Bronchial epithelial cell (primary cell): ENCODE measurements around the gene MAB21L3. TPM values are rescaled to one million over a fixed set of nuclear protein-coding genes. Genes with fewer than 3 reads are reported as not detected.
"Not testable (repeated sequence)": the region's sequence is repeated elsewhere in the genome, so short reads cannot be mapped to it uniquely, and the experiment has no call there.

Experiments used
- DNase-seq: peaks from one replicate; pipeline ENCODE4 v3.0.0-alpha.2; 2010; ENCODE audit warnings: low read depth
- FAIRE-seq: peaks from 2 replicates; lab custom pipeline; 2011; peaks lifted over from hg19 to GRCh38; lab: Jason Lieb, UNC
- H3K27me3 ChIP-seq: 2 replicates; pipeline ENCODE4 v1.5.1; 2011; ENCODE audit warnings: low read length; ENCODE audit not compliant: control insufficient read depth, insufficient read depth
- H3K36me3 ChIP-seq: 2 replicates; pipeline ENCODE4 v1.5.1; 2011; ENCODE audit warnings: low read length; ENCODE audit not compliant: control insufficient read depth, insufficient read depth
- H3K4me3 ChIP-seq: 2 replicates; pipeline ENCODE4 v1.5.1; 2011; ENCODE audit warnings: mild to moderate bottlenecking, low read depth, low read length, control low read depth
- total RNA-seq: library from RNA; depleted of rRNA; stranded (reverse); fragments of >200 nt; gene quantifications from 2 replicates; pipeline ENCODE4 v1.2.1, GENCODE V29; 2014
- TF ChIP-seq, protein P1 (sequence below): IDR thresholded peaks from 2 replicates; pipeline ENCODE4 v1.5.1; 2011; ENCODE audit warnings: mild to moderate bottlenecking, moderate library complexity, low read length, control low read depth, inconsistent platforms; ENCODE audit not compliant: insufficient read depth, severe bottlenecking

MAB21L3 gene
- total RNA-seq, 1 donor from 2014 or later, result 0.53 TPM

DNA sequence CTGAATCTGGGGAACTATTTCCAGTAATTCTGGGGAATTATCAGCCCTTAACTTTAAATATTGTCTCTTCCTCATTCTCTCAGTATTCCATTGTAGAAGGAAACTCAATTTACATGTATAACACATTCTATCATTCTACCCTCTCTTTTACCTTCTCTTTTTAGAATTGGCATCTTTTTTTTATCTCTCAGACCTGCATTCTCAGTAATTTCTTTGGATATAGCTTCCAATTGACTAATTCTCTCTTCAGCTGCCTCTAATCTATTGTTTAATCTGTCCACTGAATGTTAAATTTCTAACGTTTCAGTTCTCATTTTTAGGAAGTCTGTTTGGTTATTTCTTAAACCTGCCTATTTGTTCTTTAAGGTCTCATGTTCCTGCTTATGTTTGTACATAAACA lies 33.0 kb downstream of the MAB21L3 start:
- FAIRE-seq, result no peak
- Histone ChIP-seq H3K27me3 (no peaks in the 10 kb centered on the region), H3K4me3 (no peak overlapping the region), H3K36me3 (no peaks in the 10 kb centered on the region)
- no peak for DNase-seq
- TF ChIP-seq, protein P1, sequence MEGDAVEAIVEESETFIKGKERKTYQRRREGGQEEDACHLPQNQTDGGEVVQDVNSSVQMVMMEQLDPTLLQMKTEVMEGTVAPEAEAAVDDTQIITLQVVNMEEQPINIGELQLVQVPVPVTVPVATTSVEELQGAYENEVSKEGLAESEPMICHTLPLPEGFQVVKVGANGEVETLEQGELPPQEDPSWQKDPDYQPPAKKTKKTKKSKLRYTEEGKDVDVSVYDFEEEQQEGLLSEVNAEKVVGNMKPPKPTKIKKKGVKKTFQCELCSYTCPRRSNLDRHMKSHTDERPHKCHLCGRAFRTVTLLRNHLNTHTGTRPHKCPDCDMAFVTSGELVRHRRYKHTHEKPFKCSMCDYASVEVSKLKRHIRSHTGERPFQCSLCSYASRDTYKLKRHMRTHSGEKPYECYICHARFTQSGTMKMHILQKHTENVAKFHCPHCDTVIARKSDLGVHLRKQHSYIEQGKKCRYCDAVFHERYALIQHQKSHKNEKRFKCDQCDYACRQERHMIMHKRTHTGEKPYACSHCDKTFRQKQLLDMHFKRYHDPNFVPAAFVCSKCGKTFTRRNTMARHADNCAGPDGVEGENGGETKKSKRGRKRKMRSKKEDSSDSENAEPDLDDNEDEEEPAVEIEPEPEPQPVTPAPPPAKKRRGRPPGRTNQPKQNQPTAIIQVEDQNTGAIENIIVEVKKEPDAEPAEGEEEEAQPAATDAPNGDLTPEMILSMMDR, result no peak

DNA sequence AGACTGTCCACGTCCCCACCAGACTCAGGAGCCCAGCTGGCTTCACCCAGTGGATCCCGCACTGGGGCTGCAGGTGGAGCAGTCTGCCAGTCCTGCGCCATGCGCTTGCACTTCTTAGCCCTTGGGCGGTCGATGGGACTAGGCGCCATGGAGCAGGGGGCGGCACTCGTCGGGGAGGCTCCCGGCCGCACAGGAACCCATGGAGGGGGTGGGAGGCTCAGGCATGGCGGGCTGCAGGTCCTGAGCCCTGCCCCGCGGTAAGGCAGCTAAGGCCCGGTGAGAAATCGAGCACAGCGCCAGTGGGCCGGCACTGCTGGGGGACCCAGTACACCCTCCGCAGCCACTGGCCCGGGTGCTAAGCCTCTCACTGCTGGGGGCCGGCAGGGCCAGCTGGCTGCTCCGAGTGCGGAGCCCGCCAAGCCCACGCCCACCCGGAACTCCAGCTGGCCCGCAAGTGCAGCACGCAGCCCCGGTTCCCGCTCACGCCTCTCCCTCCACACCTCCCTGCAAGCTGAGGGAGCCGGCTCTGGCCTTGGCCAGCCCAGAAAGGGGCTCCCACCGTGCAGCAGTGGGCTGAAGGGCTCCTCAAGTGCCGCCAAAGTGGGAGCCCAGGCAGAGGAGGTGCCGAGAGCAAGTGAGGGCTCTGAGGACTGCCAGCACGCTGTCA lies 35.4 kb downstream of the MAB21L3 start:
- not testable (repeated sequence) for H3K36me3 ChIP-seq, H3K4me3 ChIP-seq, H3K27me3 ChIP-seq, DNase-seq, FAIRE-seq

DNA sequence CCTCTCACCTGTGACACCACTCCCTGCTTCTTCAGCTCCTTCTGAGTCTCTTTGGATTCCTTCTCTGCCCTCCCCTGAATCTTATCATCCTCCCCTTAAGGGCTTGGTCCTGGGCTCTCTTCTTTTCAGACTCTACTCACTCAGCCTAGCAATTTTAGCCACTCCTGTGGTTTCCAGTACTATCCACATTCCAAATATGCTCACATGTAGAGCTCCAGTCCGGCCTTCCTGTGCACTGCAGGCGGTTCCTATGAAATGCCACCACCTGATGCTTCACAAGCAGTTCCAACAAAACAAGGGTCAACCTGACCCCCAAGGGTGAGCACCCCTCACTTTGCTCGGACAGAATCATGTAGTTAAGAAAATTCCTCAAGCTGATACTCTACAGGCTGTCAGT lies 35.9 kb downstream of the MAB21L3 start:
- Histone ChIP-seq H3K36me3 (no peaks in the 10 kb centered on the region), H3K27me3 (no peaks in the 10 kb centered on the region), H3K4me3 (no peak overlapping the region)
- FAIRE-seq, result no peak
- DNase-seq, result no peak
- TF ChIP-seq, protein P1, result no peak

DNA sequence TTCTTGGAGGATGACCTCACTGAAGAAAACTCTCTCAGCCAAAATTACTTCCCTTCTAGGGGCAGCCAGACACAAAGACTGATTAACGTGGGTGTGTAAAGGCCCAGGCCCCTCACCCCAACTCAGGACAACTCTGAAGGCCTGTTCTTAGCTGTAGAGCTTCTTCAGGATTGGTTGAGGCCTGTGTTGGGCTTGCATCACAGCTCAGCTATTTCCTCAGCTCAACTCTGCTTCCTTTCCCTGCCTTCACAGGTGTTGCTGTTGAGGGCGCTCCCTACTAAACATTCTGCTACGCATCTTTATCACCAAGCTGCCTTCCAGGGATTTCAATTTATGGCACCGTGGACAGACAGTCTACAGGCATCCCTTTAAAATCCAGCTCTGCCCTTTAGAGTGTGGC lies 36.8 kb downstream of the MAB21L3 start:
- FAIRE-seq, result no peak
- no peaks in the 10 kb centered on the region for H3K36me3 ChIP-seq
- no peak overlapping the region for H3K4me3 ChIP-seq
- no peaks in the 10 kb centered on the region for H3K27me3 ChIP-seq
- peak; percentile 40 for DNase-seq
- TF ChIP-seq, protein P1, result no peak

DNA sequence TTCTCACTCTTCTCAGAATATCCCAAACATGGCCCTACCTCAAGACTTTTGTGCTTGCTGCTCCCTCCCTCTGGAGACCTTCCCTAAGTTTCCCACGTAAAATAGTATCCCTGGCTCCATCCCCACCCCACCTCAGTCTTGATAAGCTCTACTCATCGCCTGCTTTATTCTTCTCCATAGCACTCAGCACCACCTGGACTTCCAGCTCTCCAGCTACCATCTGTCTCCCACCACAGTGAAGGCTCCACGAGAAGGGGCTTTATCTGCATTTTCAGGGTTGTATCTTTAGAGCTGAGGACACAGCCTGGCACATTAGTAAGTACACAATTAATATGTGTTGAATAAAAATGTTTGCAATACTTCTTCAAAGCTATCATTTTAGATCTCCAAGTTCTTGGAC lies 37.8 kb downstream of the MAB21L3 start:
- no peaks in the 10 kb centered on the region for H3K27me3 ChIP-seq
- DNase-seq (no peak), FAIRE-seq (no peak)
- no peak overlapping the region for H3K4me3 ChIP-seq
- H3K36me3 ChIP-seq, result no peaks in the 10 kb centered on the region
- TF ChIP-seq, protein P1, result no peak

DNA sequence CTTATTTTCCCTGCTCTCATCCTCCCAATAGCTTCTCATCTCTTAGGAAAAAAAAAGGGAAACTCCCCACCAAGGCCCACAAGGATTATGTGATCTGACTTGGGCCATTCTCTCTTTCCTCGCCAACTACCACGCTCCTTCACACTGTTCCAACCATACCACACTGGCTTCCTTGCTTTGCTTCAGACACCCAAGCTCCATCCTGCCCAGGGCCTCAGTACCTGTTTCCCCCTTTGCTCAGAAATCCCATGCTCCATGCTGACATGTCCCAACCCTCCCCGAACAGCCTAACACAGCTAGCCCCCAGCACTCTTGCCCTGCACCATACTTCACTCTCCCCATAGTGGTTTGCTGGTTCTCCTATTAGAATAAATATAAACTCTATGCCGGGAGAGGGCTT lies 39.2 kb downstream of the MAB21L3 start:
- FAIRE-seq (no peak), DNase-seq (no peak)
- Histone ChIP-seq H3K4me3 (no peak overlapping the region), H3K27me3 (no peaks in the 10 kb centered on the region), H3K36me3 (no peaks in the 10 kb centered on the region)
- TF ChIP-seq, protein P1, result no peak
